GM21576 (cell line): ENCODE measurements around the gene RASSF9.

Experiments
- ATAC-seq: cut with Tn5 transposase; IDR thresholded peaks from one replicate; pipeline ENCODE4 v1.9.1; 2021; ENCODE audit warnings: mild to moderate bottlenecking, moderate library complexity; ENCODE audit not compliant: unreplicated experiment

Gene RASSF9

GRCh38 chr12:85821759-85822158 is 14.4 kb downstream of the RASSF9 start:
- ATAC-seq: no peak

- no peak for ATAC-seq
Observed at GRCh38 chr12:85821206-85821605, 15.0 kb downstream of the RASSF9 start.

- ATAC-seq: no peak
Observed at GRCh38 chr12:85820101-85820500, 16.1 kb downstream of the RASSF9 start.

DNA sequence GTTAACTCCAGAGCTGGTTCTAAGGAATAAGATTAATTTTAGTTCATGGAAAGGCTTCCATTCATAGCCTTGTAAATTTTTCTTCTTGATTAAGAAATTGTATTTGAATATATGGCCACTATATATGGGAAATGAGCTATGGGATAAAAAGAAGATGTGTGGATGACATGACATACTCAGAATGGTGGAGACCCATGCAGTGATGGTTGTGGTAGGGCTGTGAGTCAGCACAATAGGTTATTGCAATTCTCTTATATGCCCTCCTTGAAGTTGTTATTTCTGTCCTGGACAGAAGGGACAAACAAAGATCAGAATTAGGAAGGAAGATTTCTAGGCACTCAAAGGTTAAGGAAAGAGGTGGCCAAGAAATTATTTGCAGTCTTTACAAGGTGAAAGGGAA is 21.5 kb downstream of the RASSF9 start:
- no peak for ATAC-seq

DNA sequence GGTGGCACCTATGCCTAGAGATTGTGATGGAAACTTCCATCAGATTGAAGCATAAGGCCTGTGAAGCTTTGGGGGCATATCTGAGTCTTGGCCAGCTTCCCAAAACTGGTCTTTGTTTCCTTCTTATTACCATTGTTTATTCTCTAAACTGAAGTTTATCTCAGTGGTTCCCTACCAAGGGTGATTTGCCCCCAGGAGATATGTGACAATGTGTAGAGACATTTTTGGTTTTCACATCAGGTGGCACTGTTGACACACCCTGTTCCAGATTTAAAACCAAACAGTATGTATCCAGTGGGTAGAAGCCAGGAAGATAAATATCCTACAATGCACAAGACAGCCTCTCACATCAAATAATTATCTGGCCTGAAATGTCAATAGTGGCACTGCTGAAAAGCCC is 22.1 kb downstream of the RASSF9 start:
- ATAC-seq: no peak

DNA sequence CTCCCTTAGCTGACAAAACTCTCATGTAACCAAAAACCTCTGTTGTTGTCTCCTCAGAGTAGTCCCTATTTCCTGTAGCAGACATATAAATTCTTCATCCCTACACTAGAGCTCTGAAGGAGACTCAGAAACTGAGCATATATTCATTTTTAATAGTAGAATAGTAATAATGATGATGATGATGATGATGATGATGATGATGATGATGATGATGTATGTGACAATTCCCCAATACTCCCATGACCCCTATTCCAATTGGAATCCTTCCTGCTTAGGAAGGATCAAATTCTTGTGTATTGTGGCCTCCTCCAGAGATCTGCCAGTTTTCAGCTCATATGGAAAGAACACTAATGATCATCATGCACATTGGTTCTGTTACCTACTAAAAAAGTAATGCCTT is 26.7 kb downstream of the RASSF9 start:
- ATAC-seq: no peak

DNA sequence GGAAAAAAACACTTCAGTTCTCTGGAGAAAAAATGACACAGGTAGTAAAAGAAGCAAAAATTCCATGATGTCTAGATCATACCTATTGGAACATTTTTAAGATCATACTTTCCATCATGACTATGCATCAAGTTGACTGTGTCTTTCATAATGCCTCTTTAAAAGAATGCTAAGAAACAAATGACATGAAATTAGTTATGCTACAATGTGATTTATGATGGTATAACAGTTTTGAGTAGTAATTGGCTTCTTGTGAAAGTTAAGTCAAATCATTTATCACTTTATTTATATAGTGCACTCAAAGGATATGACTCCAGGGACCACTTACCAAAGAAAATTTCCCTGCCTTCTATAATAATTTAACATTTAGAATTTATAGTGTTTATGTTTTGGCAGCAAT is 28.5 kb downstream of the RASSF9 start:
- no peak for ATAC-seq

DNA sequence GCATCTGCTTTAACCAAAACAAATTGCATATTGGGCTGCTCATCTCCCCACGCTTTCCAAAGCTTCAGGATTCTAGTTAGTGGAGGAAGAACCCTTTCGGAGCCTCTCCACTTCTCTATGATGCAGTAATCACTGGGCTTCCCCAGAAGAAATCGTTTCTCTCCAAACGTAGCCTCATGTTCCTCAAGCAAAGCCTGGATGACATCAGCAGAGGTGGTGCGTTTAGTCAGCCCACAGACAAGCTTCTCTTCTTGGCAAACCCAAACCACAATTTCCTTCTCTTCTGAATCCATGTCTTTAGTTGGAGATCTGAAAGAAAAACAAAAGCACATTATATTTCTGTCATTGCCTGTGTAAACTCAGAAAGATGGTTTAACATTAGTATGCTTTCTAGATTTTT is 30.6 kb downstream of the RASSF9 start:
- ATAC-seq: no peak

DNA sequence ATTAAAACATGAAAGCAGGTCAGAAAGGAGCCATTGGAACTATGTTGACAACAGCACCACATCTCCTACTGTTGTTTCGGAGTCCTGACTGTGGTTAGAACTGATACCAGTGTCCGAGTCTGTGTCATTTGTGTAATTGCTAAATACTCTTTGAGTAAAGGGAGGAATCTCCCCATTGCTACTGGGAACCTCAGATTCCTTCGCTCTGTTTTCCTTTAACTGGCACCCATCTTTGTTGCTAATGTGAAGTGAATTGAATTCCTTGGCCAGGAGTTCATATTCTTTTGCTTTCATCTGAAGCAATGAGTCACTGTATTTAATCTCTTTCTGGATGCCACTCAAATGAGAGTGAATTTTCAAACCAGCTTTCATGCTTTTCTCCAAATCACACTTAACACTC is 31.5 kb downstream of the RASSF9 start:
- ATAC-seq: no peak

DNA sequence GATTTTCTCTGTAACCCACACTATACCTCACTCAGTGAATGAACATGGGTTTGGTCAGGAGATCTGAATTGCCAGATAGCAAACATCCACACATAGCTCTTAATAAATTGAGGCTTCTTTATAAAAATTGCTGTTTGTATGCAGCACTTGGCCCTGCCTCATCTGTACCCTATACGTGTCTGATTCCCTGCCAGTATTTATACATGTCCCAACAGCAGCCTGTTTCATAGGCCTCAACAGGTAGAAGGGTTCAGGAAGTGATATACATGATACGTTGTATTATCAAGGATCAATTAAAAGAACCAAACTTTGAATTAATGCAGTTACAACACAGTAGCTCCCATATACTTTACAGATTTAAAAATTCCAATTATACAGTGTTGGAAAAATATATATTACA is 32.3 kb downstream of the RASSF9 start:
- no peak for ATAC-seq

- no peak for ATAC-seq
Observed at GRCh38 chr12:85803231-85803630, 33.0 kb downstream of the RASSF9 start.

DNA sequence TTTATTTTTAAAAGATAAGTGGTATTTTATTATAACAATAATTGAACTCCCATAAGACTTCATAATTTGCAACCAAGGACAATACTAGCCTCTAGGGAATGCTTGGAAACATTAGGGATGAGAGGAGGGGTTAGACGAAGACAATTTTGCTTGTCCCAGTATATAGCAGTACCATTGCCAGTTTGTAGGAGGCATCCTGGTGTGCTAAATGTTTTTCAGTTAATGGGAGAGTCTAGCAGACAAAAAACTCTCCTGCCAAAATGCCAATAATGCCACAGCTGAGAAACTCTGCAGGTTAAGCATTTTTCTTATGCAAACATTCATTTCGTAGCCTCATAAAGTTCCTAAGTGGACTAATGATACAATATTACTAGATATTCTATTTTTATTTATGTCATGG is 38.1 kb downstream of the RASSF9 start:
- ATAC-seq: no peak

- no peak for ATAC-seq
Observed at GRCh38 chr12:85796001-85796400, 40.2 kb downstream of the RASSF9 start.

- no peak for ATAC-seq
Observed at GRCh38 chr12:85794531-85794930, 41.7 kb downstream of the RASSF9 start.

- no peak for ATAC-seq
Observed at GRCh38 chr12:85784096-85784720, 52.0 kb downstream of the RASSF9 start.

DNA sequence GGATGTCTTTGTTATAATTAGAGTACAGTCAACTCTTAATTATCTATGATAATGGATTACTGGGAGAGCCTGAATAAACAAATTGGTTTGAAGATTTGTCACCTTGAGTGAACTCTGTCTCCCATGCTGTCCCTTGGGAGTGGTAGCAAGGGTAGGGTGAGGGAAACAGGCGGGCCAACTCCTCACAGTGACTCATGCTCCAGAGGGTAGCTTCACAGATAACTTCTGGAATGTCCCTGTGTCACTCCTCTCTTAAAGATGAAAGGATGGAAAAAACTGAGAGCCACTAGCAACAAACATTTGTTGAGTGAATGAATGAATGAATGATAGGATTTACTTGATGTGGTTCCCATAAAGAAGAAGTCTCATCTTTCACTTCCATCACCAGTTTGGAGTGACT is 53.5 kb downstream of the RASSF9 start:
- no peak for ATAC-seq

DNA sequence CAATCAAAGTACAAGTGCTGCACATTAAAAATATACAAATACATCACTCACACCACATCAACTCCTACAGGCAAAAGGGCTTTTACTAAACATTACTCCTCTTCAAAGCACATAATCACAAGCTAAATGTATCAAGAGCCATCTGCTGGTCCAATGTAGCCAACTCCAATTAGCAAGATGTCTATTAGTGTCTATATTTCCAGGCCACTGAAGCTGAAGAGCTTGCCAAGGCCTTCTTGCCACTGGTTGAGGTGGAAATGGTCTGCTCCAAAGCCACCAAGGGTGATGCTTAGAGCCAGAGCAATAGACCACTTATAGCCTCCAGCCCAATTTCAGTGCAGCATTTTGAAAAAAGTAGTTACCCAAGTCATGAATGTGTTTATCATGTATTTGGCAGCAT is 54.4 kb downstream of the RASSF9 start:
- no peak for ATAC-seq

- ATAC-seq: no peak
Observed at GRCh38 chr12:85779768-85780167, 56.4 kb downstream of the RASSF9 start.

- ATAC-seq: no peak
Observed at GRCh38 chr12:85775091-85775490, 61.1 kb downstream of the RASSF9 start.

GRCh38 chr12:85765453-85765869 is 70.7 kb downstream of the RASSF9 start:
- ATAC-seq: no peak

DNA sequence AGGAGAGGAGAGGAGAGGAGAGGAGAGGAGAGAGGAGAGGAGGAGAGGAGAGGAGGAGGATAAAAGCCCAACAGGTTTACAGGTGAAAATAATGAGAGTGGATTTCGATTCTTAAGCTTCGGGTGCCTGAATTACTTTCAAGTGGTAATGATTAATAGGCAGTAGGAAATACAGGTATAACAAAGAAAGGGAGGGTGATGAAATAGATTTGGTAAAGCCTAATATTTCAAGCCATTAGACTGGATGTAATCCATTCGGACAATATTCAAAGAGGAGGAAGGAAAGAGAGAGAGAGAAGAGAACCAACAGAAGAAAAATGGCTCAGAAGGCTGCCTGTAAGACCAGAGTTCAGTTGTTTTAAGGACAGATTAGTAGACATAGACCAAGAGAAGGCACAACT is 76.6 kb downstream of the RASSF9 start:
- ATAC-seq: no peak

DNA sequence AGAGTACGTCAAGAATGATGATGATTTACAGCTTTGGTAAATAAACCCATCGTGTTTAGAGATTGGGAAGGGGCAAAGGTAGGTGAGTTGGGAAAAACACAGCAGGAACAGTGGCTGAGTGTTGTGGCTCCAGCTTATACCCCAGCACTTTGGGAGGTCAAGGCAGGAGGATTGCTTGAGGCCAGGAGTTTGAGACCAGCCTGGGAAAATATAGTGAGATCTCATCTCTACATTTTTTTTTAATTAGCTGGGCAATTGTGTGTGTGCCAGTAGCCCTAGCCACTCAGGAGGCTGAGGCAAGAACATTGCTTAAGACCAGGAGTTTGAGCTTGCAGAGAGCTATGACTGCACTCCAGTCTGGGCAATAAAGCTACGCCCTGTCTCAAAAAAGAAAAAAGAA is 77.1 kb downstream of the RASSF9 start:
- ATAC-seq: no peak

DNA sequence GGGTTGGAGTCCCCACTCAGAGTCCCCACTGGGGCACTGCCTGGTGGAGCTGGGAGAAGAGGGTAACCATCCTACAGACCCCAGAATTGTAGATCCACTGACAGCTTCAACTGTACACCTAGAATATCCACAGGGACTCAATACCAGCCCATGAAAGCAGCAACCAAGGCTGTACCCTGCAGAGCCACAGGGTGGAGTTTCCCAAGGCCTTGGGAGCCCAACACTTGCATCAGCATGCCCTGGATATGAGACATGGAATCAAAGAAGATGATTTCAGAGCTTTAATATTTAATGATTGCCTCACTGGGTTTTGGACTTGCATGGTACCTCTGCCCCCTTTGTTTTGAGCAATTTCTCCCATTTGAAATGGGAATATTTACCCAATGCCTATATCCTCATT is 80.4 kb downstream of the RASSF9 start:
- ATAC-seq: no peak
